Astrocyte (in vitro differentiated cells and primary cell): ENCODE results near the gene IGLON5. TPM values are rescaled to one million over a fixed set of nuclear protein-coding genes. Genes with fewer than 3 reads are reported as not detected.

Source experiments
- DNase-seq: peaks from one replicate; pipeline ENCODE4 v3.0.0-alpha.2; 2010; ENCODE audit warnings: low read depth
- FAIRE-seq: peaks from 2 replicates; lab custom pipeline; 2011; peaks lifted over from hg19 to GRCh38; lab: Jason Lieb, UNC
- H2AFZ ChIP-seq: 2 replicates; pipeline ENCODE4 v1.6.0; 2012; ENCODE audit warnings: low read depth, low read length, inconsistent platforms
- H3K27ac ChIP-seq: 2 replicates; pipeline ENCODE4 v1.5.1; 2011; ENCODE audit warnings: low read depth, low read length, inconsistent platforms
- H3K27me3 ChIP-seq: 2 replicates; pipeline ENCODE4 v1.6.0; 2011; ENCODE audit warnings: low read length, inconsistent platforms; ENCODE audit not compliant: insufficient read depth
- H3K36me3 ChIP-seq: 2 replicates; pipeline ENCODE4 v1.5.1; 2011; ENCODE audit warnings: low read length, inconsistent platforms; ENCODE audit not compliant: insufficient read depth
- H3K4me1 ChIP-seq: 2 replicates; pipeline ENCODE4 v1.5.1; 2011; ENCODE audit warnings: low read length, inconsistent platforms; ENCODE audit not compliant: insufficient read depth
- H3K4me2 ChIP-seq: 2 replicates; pipeline ENCODE4 v1.6.0; 2012; ENCODE audit warnings: low read length, inconsistent platforms
- H3K4me3 ChIP-seq: 2 replicates; pipeline ENCODE4 v1.5.1; 2011; ENCODE audit warnings: low read depth, mild to moderate bottlenecking, low read length, inconsistent platforms; ENCODE audit not compliant: insufficient read depth
- H3K79me2 ChIP-seq: 2 replicates; pipeline ENCODE4 v1.6.0; 2012; ENCODE audit warnings: mild to moderate bottlenecking, low read length, inconsistent platforms; ENCODE audit not compliant: insufficient read depth
- H3K9ac ChIP-seq: 2 replicates; pipeline ENCODE4 v1.6.0; 2012; ENCODE audit warnings: mild to moderate bottlenecking, low read length, inconsistent platforms
- H3K9me3 ChIP-seq: 2 replicates; pipeline ENCODE4 v1.5.1; 2012; ENCODE audit warnings: low read depth, mild to moderate bottlenecking, low read length, inconsistent platforms; ENCODE audit not compliant: insufficient read depth
- H4K20me1 ChIP-seq: 2 replicates; pipeline ENCODE4 v1.6.0; 2012; ENCODE audit warnings: low read length, inconsistent platforms; ENCODE audit not compliant: insufficient read depth
- H3K27ac Mint-ChIP-seq: one replicate; pipeline ENCODE4 v1.8.0; 2021; ENCODE audit warnings: mild to moderate bottlenecking, mixed read lengths; ENCODE audit not compliant: unreplicated experiment
- H3K27me3 Mint-ChIP-seq: one replicate; pipeline ENCODE4 v1.8.0; 2021; ENCODE audit warnings: low read depth, mixed read lengths; ENCODE audit not compliant: unreplicated experiment
- H3K36me3 Mint-ChIP-seq: one replicate; pipeline ENCODE4 v1.8.0; 2021; ENCODE audit warnings: low read depth, mixed read lengths; ENCODE audit not compliant: unreplicated experiment
- H3K4me1 Mint-ChIP-seq: one replicate; pipeline ENCODE4 v1.8.0; 2021; ENCODE audit warnings: low read depth, mixed read lengths; ENCODE audit not compliant: unreplicated experiment
- H3K4me3 Mint-ChIP-seq: one replicate; pipeline ENCODE4 v1.8.0; 2021; ENCODE audit warnings: mild to moderate bottlenecking, moderate library complexity, mixed read lengths; ENCODE audit not compliant: unreplicated experiment
- H3K9me3 Mint-ChIP-seq: one replicate; pipeline ENCODE4 v1.8.0; 2021; ENCODE audit warnings: mild to moderate bottlenecking, mixed read lengths; ENCODE audit not compliant: unreplicated experiment
- EZH2 ChIP-seq: IDR thresholded peaks from 2 replicates; pipeline ENCODE4 v1.6.1; 2012; ENCODE audit warnings: mild to moderate bottlenecking, low read length, inconsistent platforms; ENCODE audit not compliant: insufficient read depth
- total RNA-seq: library from RNA; stranded (reverse); gene quantifications from 2 replicates; pipeline ENCODE4 v1.2.1, GENCODE V29; 2021
- TF ChIP-seq, protein P1 (sequence below): IDR thresholded peaks from 2 replicates; pipeline ENCODE4 v1.5.1; 2011; ENCODE audit warnings: low read depth, mild to moderate bottlenecking, inconsistent platforms, low read length, moderate library complexity; ENCODE audit not compliant: insufficient read depth

Gene IGLON5
- total RNA-seq, 1 donor from 2014 or later: 5.4 TPM

- Histone ChIP-seq H3K79me2 (no peaks in the 10 kb centered on the region), H3K9ac (peak overlapping the region; percentile 37), H3K36me3 (no peaks in the 10 kb centered on the region), H3K4me3 (no peak overlapping the region), H3K27me3 (no peaks in the 10 kb centered on the region), H3K4me2 (no peak overlapping the region), H3K27ac (no peak overlapping the region), H3K9me3 (no peaks in the 10 kb centered on the region), H3K4me1 (peaks cover 9% of the 10 kb centered on the region), H4K20me1 (peaks cover 3% of the 10 kb centered on the region), H2AFZ (no peak overlapping the region)
- Mint-ChIP-seq H3K27me3 (no peaks in the 10 kb centered on the region), H3K9me3 (no peaks in the 10 kb centered on the region), H3K4me3 (no peak overlapping the region), H3K36me3 (peaks cover 30% of the 10 kb centered on the region), H3K27ac (no peak overlapping the region), H3K4me1 (peaks cover 9% of the 10 kb centered on the region)
- no peak for DNase-seq
- FAIRE-seq: no peak
- no peak for TF ChIP-seq EZH2
- TF ChIP-seq, protein P1, sequence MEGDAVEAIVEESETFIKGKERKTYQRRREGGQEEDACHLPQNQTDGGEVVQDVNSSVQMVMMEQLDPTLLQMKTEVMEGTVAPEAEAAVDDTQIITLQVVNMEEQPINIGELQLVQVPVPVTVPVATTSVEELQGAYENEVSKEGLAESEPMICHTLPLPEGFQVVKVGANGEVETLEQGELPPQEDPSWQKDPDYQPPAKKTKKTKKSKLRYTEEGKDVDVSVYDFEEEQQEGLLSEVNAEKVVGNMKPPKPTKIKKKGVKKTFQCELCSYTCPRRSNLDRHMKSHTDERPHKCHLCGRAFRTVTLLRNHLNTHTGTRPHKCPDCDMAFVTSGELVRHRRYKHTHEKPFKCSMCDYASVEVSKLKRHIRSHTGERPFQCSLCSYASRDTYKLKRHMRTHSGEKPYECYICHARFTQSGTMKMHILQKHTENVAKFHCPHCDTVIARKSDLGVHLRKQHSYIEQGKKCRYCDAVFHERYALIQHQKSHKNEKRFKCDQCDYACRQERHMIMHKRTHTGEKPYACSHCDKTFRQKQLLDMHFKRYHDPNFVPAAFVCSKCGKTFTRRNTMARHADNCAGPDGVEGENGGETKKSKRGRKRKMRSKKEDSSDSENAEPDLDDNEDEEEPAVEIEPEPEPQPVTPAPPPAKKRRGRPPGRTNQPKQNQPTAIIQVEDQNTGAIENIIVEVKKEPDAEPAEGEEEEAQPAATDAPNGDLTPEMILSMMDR: no peak
Observed at GRCh38 chr19:51354103-51354741, 42.8 kb downstream of the IGLON5 start.

DNA sequence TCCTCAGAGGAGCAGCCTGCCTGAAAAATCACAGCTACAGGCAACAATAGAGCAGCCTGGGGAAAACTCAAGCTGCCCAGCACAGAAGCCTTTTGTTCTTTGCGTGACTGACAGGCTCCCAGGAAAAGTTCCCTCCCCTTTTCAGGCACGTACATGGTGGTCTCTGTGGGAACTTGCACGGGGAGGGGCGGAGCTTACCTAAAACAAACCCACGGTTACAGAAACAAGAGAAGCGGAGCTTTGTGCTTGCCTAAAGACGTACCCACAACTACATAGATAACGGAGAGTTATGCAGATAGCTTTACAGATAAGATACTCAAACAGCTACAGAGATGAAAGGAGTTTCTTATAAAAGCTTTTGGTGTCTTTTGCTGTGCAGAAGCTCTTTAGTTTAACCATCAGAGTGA is 43.3 kb downstream of the IGLON5 start:
- peaks cover 14% of the 10 kb centered on the region for H3K4me1 Mint-ChIP-seq
- FAIRE-seq (no peak), DNase-seq (peak; percentile 53)
- H3K27ac Mint-ChIP-seq: peak overlapping the region; percentile 30
- Histone ChIP-seq H3K27ac (no peak overlapping the region), H3K4me1 (peaks cover 14% of the 10 kb centered on the region), H4K20me1 (peaks cover 8% of the 10 kb centered on the region), H3K9ac (no peak overlapping the region), H3K36me3 (no peaks in the 10 kb centered on the region), H3K27me3 (no peaks in the 10 kb centered on the region), H3K9me3 (no peaks in the 10 kb centered on the region), H2AFZ (no peak overlapping the region), H3K79me2 (no peaks in the 10 kb centered on the region), H3K4me3 (no peak overlapping the region), H3K4me2 (no peak overlapping the region)
- TF ChIP-seq, protein P1: no peak
- no peak for TF ChIP-seq EZH2
- no peaks in the 10 kb centered on the region for H3K27me3 Mint-ChIP-seq
- no peaks in the 10 kb centered on the region for H3K9me3 Mint-ChIP-seq
- H3K4me3 Mint-ChIP-seq: no peak overlapping the region
- H3K36me3 Mint-ChIP-seq: peaks cover 30% of the 10 kb centered on the region

DNA sequence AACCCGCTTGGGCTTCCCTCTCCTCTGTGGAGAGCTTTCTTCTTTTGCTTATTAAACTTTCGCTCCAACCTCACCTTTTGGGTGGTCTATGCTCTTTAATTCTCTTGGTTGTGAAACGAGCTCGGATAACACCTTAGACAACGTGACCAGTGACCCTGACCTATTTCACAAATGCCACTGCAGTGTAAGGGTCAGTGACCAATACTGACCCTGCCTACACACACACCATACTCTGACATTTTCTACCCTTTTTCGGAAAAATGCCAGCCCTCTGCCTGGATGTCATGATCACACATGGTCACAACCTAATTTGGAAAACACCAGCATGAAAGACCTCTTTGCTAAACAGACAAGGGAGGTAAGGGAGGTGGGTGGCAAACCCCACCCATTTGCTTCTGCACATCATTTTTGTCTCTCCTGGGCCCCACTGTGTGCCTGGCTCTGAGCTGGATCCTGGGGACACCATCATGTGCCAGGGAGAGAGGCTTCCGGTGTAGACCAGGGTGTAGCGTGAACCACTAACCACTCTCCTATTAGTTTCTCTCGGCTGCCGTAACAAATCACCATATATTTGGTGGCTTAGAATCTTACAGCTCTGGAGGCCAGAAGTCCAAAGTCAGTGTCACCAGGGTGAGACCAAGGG is 44.8 kb downstream of the IGLON5 start:
- H3K9me3 Mint-ChIP-seq: no peaks in the 10 kb centered on the region
- no peak overlapping the region for H3K27ac ChIP-seq
- FAIRE-seq: no peak
- TF ChIP-seq, protein P1: no peak
- TF ChIP-seq EZH2: no peak
- no peaks in the 10 kb centered on the region for H3K27me3 Mint-ChIP-seq
- H3K4me3 ChIP-seq: no peak overlapping the region
- H2AFZ ChIP-seq: no peak overlapping the region
- H3K9ac ChIP-seq: no peak overlapping the region
- H3K27me3 ChIP-seq: no peaks in the 10 kb centered on the region
- no peak overlapping the region for H3K27ac Mint-ChIP-seq
- no peaks in the 10 kb centered on the region for H3K36me3 ChIP-seq
- DNase-seq: no peak
- peaks cover 17% of the 10 kb centered on the region for H3K36me3 Mint-ChIP-seq
- peaks cover 14% of the 10 kb centered on the region for H3K4me1 Mint-ChIP-seq
- no peak overlapping the region for H3K4me2 ChIP-seq
- H3K79me2 ChIP-seq: no peaks in the 10 kb centered on the region
- no peaks in the 10 kb centered on the region for H3K9me3 ChIP-seq
- peaks cover 15% of the 10 kb centered on the region for H3K4me1 ChIP-seq
- no peak overlapping the region for H3K4me3 Mint-ChIP-seq
- H4K20me1 ChIP-seq: peaks cover 9% of the 10 kb centered on the region
